PFSK-1 (cell line): ENCODE results near the gene ATG14.

Experiments used
- POLR2AphosphoS5 ChIP-seq: IDR thresholded peaks from 2 replicates; pipeline ENCODE4 v1.6.1; 2012; ENCODE audit warnings: low read depth, mild to moderate bottlenecking, control low read depth, low read length, moderate library complexity
- REST ChIP-seq, 2 experiments: IDR thresholded peaks; 2 replicates each; pipeline versions ENCODE4 v1.6.1 to v1.8.0; 2011 to 2012; ENCODE audit warnings: low read depth in 2 of 2, low read length in 2 of 2, control low read depth in 1 of 2, inconsistent platforms in 1 of 2, mild to moderate bottlenecking in 1 of 2, moderate library complexity in 1 of 2; ENCODE audit not compliant: insufficient read depth in 1 of 2
- SIN3A ChIP-seq: IDR thresholded peaks from 2 replicates; pipeline ENCODE4 v1.6.1; 2012; ENCODE audit warnings: mild to moderate bottlenecking, low read length, moderate library complexity, borderline replicate concordance; ENCODE audit not compliant: insufficient read depth

GRCh38 chr14:55419663-55420062 is 8.0 kb upstream of the ATG14 start:
- TF ChIP-seq SIN3A: no peak
- TF ChIP-seq POLR2AphosphoS5: no peak
- no peak for TF ChIP-seq REST (IDR thresholded peaks at IDR 0.05; ENCODE audit: insufficient read depth in 1 of 2, low read depth in 2 of 2, low read length in 2 of 2)
